Dermis blood vessel endothelial cell (primary cell): ENCODE data around the gene BICD1. TPM values are rescaled to one million over a fixed set of nuclear protein-coding genes. Genes with fewer than 3 reads are reported as not detected.
A peak's percentile ranks its signal among the peaks of the same experiment; 100 is the strongest.
"Not testable (repeated sequence)": the region's sequence is repeated elsewhere in the genome, so short reads cannot be mapped to it uniquely, and the experiment has no call there.

Experiments
- DNase-seq: peaks from one replicate; pipeline ENCODE4 v3.0.0; 2010
- total RNA-seq: library from RNA; depleted of rRNA; stranded (reverse); fragments of >200 nt; gene quantifications from 2 replicates; pipeline ENCODE4 v1.2.3, GENCODE V29; 2014

BICD1 gene
- total RNA-seq, 1 donor from 2014 or later: 14.8 TPM

GRCh38 chr12:32196250-32197198, 89.9 kb downstream of the BICD1 start:
- DNase-seq: no peak

GRCh38 chr12:32197421-32197820, 90.8 kb downstream of the BICD1 start:
- no peak for DNase-seq

- DNase-seq: peak; percentile 66
These were observed 91.9 kb downstream of the BICD1 start for GRCh38 chr12:32198555-32198954.

DNA sequence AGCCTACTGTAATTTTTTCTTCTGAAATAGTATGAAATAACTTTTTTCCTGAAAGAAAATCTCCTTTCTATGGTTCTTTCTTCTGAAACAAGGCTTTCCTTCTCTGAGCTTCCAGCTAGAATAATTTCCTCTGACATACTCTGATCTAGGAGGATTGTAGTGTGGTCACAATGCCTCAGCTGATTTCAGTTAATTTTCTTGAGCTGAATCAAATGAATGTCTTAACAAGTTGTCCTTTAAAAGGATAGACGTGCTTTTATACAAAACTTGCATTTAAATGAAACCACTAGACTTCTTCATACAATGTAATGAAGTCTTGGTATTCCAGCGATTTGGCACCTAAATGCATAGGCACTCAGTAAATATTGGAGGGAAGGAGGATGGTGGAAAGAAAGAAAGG, 94.4 kb downstream of the BICD1 start:
- no peak for DNase-seq

- DNase-seq: peak; percentile 32
These were observed 95.3 kb downstream of the BICD1 start for GRCh38 chr12:32201976-32202375.

- DNase-seq: no peak
These were observed 99.1 kb downstream of the BICD1 start for GRCh38 chr12:32205731-32206130.

GRCh38 chr12:32208355-32208754, 101.7 kb downstream of the BICD1 start:
- no peak for DNase-seq

- DNase-seq: no peak
These were observed 104.6 kb downstream of the BICD1 start for GRCh38 chr12:32211066-32211899.

- no peak for DNase-seq
These were observed 105.2 kb downstream of the BICD1 start for GRCh38 chr12:32211900-32212156.

- no peak for DNase-seq
These were observed 108.1 kb downstream of the BICD1 start for GRCh38 chr12:32214723-32215122.

- DNase-seq: peak; percentile 27
These were observed 111.0 kb downstream of the BICD1 start for GRCh38 chr12:32217354-32218310.

GRCh38 chr12:32223941-32224340, 117.3 kb downstream of the BICD1 start:
- DNase-seq: no peak

DNA sequence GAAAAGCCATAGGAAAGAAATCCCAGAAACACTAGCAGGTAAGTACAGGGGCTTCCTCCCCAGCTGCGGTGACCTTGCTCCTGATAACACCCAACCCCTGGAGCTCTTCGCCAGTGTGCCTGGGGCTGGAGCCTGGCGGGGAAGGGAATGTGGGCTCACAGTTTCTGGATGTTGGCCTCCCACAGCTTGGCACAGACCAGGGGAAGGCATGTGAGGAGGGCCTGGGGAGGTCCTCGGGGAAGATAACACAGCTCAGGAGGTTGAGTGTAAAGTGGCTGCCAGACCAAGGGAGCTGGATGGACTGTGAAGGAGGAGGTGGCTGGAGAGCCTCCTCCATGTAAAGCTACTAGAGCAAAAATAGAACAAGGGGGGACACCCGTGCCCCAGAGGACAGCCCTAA, 120.1 kb downstream of the BICD1 start:
- no peak for DNase-seq

- DNase-seq: no peak
These were observed 123.4 kb downstream of the BICD1 start for GRCh38 chr12:32229971-32230612.

- DNase-seq: no peak
These were observed 124.0 kb downstream of the BICD1 start for GRCh38 chr12:32230613-32230993.

- DNase-seq: not testable (repeated sequence)
These were observed 124.7 kb downstream of the BICD1 start for GRCh38 chr12:32231361-32231760.

DNA sequence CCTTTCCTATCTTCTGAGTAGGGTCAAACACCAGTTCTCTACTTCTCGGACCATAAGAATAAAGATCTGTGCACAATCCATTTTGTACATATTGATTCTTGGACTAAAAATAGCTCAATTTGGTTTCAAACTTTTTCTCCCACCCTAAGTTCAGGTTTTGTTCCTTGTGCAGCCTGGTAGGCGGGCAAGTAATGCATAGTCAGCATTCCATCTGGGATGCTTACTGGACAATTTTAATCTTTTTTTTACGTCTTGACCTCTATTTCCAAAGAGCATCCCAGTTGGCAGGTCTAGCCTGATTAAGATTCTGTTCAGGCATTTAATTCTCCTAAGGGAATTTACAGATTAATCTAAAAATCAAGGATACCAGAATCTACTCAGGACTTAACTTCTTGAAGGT, 126.9 kb downstream of the BICD1 start:
- DNase-seq: no peak

DNA sequence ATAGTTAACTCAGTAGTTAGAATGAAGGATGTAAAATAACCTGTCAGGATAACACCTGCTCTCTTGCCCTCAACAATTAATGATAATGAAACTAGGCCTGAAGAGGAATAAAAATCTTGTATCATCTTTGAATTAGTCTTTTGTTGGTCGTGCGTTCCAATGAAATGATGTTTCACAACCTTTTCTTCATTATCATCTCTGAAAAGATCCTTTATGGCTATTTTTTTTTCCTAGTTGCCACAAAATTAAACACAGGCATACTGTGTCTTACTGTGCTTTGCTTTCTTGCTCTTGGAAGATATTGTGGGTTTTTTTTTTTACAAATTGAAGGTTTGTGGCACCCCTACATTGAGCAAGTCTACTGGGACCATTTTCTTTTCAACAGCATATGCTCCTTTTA, 128.6 kb downstream of the BICD1 start:
- no peak for DNase-seq

- peak; percentile 62 for DNase-seq
These were observed 133.5 kb downstream of the BICD1 start for GRCh38 chr12:32240162-32240561.

DNA sequence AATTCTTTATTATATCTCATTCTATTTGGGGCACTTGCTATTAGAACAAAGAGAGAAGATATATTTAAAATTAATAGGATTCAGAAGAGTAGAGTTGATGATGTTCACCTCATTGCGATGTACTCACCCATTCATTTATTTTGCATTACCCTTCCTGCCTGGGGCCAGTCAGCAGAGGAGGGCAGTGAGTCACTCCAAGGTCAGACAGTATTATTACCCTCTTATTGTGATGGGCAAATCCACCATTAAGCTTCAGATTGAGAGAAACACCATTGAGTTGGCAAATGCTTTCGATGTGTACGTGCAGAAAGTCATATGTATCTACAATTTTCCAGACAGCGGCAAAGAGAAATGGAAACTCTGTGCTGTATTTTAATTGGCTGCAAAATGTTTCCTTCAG, 134.2 kb downstream of the BICD1 start:
- peak; percentile 71 for DNase-seq

GRCh38 chr12:32242641-32243040, 136.0 kb downstream of the BICD1 start:
- DNase-seq: no peak

DNA sequence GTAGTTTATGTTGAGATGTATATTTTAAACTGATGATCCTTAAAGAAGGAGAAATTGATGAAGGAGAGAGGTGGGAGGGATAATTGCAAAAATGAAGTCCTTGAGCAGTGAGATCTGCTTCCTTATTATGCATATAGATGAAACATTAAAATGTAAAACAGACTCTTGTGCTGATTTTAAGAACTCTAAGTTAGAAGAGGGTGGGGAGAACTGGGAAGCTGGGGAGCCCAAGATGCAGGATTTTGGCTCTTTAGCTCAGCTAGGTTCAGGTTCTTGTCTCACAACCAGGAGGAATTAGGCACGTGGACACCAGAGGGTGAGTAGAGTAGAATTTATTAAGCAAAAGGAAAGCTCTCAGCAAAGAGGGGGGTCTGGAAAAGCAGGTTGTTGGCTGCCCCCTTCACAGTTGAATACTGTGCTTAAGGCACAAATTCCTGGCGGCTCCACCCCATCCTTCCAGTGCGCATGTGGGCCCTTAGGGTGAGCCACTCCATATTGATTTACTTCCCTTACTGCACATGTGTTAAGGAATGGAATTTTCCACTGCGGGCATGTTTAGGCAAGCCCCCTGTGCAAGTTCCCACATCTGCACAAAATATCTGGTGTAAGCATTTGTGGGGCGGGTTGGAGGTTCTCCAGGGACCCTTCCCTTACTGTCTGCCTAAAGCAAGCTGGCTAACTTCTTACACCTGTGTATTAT, 141.9 kb downstream of the BICD1 start:
- DNase-seq: no peak
